HG03039 (cell line): ENCODE data around the gene CDCP2.

Source experiments
- ATAC-seq: cut with Tn5 transposase; IDR thresholded peaks from one replicate; pipeline ENCODE4 v1.9.1; 2021; ENCODE audit warnings: mild to moderate bottlenecking, moderate library complexity; ENCODE audit not compliant: unreplicated experiment

CDCP2 gene

GRCh38 chr1:54137534-54138061 lies 15.2 kb downstream of the CDCP2 start:
- no peak for ATAC-seq

DNA sequence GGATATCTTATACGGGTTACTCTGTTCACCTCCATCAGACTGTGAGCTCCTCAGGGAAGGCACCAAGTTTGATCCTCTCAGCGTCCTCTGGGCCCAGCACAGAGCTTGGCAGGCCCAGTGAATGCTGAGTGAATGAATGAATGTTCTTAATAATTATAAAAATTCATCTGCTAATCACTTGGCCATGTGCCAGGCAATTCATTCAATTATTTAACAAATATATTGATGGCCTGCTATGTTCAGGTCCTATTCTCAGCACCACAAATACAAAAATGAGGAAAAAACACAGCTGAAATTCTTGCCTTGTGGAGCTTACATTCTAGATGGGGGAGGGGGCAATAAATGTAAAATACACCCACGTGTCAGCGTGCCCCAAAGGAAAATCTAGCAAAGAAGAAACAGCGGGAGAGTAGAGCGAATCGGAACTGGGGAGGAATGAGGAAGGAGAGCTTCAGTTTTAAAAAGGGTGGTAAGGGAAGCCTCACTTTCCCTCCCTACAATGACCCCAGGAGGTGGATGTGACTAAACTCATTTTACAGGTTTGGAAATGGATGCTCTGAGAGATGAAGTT lies 15.8 kb downstream of the CDCP2 start:
- no peak for ATAC-seq

GRCh38 chr1:54136269-54136896 lies 16.4 kb downstream of the CDCP2 start:
- ATAC-seq = no peak

DNA sequence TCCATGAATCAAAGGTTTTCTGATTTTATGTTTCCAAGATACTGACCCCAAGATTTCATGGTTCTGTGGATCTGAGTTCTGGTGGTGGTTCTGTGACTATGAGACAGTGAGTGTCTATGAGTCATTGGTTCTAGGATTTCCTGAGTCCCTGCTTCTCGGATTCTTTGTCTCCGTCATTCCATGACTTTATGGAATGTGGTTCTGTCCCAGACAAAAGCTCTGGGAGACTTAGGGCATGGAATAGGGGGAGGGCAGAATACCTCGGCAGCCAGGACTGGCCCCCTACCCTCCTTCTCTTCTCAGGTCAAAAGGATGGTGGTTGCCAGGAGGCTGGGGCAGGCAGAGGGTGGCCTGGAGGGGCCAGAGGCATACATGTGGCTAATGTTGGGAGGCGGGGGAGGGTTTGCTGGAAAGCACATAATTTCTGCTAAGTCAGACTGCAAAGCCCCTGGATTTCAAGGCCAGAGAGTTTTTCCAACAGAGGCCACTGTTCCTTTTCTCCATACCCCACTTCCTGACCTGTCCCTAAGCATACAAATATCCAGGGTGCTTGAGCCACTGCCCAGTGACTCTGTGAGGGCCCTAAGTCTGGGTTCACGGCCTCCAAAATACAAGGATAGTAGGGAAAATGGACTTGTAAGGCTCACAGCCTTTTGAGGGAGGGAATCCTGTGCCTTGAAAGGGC lies 17.2 kb downstream of the CDCP2 start:
- no peak for ATAC-seq

DNA sequence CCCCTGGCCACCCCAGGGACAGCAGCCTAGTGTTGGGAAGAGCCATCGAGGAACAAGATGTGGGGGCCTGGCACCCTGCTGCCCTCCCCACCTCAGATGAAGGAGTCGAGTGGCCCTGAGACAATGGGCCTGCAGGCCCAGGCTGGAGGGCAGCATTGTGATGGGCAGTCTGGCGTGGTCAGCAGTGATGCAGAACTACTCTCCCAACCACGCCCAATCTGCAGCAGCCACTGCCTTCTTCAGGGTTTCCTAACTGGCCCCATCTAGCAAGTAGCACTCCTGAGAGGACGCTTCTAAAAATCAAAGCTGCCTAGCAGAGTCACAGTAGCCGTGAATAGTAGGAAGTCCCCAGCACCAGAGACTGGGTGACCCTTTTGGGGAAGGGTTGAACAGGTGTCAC lies 18.5 kb downstream of the CDCP2 start:
- ATAC-seq = no peak

DNA sequence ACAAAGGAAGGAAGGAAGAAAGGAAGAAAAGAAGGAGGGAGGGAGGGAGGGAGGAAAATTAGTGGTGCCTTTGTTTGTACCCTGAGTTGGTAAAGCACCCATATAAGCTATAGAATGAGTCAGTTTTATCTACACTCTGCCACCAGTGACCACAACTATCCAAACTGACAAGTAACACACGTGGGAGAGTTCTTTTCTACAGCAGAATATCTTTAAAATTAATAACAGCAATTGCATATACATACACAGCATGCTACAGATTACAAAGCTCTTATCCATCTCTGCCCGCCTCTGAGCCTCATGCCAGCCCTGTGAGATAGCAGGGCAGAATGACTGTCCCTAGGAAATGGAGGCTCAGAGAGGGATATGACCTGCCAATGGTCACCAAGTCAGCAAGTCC lies 20.3 kb downstream of the CDCP2 start:
- ATAC-seq = no peak

DNA sequence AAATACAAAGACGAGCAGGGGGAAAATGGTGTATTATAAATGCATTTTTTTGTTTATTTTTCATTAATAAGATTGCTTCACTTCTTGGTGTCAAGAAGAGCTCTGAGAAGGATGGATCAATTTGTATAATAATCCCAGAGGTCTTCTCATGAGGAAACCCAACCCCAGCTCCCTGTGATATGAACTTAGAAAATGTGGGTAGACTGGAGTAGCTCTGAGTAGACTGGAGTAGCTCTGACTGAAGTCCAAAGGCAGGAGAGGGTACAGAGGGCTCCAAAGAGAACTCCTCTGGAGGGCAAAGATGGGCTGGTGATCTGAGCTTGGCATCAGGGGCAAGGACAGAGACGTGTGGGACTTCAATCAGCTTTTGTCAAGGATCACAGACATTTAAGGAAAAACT lies 21.4 kb downstream of the CDCP2 start:
- no peak for ATAC-seq

GRCh38 chr1:54129858-54130257 lies 22.9 kb downstream of the CDCP2 start:
- ATAC-seq = no peak

DNA sequence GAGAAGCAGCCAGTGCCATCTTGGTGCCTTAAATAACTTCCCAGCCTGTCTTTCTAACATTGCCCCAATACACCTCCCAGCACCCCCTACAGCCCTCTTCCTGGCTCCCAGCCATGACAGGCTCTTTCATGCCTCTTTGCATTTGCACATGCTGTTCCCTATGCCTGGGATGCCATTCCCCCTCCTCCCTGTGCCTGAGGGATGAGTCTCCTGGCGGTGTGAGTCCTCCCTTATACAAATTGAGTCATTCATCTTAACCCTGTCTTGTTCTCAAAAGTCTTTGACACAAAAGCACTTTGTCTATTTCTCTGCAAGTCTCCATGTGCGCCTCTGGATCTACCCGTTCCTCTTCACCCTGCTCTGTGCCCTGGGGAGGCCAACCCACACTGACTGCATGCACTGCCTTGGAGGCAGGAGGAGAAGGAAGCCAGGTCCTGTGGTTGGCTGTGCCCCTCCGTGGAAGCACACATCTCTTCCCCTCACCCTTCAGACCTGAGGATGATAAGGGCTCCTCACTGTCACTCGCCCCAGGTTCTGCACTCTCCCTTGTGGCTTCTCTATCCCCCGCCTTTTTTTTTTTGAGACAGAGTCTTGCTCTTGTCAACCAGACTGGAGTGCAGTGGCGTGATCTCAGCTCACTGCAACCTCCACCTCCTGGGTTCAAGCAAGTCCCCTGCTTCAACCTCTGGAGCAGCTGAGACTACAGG lies 25.1 kb downstream of the CDCP2 start:
- ATAC-seq = no peak

- ATAC-seq = no peak
These were observed 26.5 kb downstream of the CDCP2 start for GRCh38 chr1:54126271-54126815.

DNA sequence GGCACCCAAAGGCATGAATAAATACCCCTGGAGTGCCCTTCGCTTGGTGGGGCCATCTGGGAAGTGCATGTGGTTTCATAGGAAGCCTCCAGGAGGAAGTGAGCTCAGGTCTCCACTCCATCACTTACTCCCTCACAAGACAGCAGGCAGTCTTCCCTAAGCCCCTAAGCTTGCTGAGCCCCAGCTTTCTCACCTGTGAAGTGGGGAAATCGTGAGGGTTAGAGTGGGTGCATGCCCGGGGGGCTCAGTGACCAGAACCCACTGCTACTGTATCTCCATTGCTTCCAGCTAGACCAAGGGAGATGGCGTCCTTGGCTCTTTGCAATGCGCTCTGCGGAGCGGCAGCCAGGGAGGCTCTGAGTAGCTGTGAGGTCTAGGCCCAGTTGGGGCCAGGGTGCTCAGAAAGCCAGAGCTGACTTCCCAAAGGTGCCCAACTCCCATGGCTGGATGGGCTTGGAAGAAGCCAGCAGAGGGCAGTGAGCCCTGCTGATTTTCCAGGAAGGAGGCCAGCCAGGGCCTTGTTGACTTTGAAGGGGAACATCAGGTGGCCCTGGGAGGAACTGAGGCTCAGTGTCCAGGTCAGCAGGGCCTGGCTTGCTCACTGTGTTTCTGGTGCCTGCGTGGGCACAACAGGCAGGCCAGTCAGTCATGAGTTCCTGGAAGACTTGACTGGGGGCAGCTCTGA lies 27.3 kb downstream of the CDCP2 start:
- no peak for ATAC-seq

GRCh38 chr1:54124906-54125305 lies 27.9 kb downstream of the CDCP2 start:
- ATAC-seq = no peak

- ATAC-seq = no peak
These were observed 28.3 kb downstream of the CDCP2 start for GRCh38 chr1:54124472-54124871.

GRCh38 chr1:54122992-54123391 lies 29.8 kb downstream of the CDCP2 start:
- ATAC-seq = no peak

DNA sequence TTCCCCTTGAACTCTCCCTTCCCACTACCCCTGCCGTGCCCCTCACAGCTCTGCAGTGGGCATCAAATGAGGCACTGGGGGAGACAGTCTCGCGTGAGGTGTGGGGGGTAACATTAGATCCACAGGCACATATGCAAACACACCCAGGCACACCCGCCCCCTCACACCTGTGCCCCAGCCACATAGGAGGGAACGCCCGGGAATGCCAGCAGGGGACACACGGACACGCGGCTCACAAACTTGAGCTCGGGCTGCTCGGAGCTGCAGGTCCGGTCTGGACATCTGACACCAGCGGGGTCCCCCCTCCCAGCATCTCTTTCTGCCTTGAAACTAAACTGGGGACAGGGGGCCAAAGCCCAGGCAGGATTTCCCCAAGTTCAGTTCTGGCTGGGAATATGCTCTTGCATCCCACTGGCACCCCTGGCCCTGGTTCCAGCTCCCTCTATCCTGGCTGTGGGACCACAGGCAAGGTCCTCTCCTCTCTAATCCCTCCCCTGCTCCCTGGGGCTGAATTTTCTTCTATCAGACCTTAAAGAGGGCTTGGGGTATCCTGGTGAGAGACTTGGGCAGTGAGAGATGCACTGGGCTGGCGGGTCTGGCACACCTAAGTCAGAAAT lies 30.6 kb downstream of the CDCP2 start:
- ATAC-seq = no peak

- no peak for ATAC-seq
These were observed 31.2 kb downstream of the CDCP2 start for GRCh38 chr1:54121482-54122134.

GRCh38 chr1:54120698-54121481 lies 31.9 kb downstream of the CDCP2 start:
- no peak for ATAC-seq

GRCh38 chr1:54120018-54120697 lies 32.6 kb downstream of the CDCP2 start:
- ATAC-seq = no peak
